ENCODE results near the gene PTPRR. TPM values are rescaled to one million over a fixed set of nuclear protein-coding genes. Genes with fewer than 3 reads are reported as not detected.

Gene PTPRR
- total and polyA plus RNA-seq, 2 donors (not counting 1 experiment from before 2014, with no cell fraction given), result not detected

DNA sequence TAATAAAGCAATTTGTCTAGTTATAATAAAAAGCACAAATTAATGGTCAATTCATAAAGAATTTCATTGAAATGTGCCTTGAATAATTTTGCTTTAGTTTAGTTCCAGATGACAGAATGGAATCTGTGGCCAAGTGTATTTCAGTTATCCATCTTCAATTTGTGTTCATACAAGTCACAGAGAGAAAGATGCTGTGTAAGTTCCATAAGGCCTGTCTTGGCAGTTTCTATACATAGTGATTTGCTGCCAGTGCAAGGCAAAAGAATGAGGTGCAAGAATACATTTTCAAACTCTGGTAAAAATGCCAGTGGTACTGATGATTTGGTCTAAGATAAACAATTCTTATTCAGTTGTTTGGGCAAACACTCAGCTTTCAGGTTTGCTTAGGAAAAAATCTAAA lies 149.0 kb downstream of the PTPRR start:
- H3K36me3 ChIP-seq (replicated peaks in 1 of 2; ENCODE audit: control extremely low read depth in 1 of 2, control insufficient read depth in 1 of 2, extremely low read depth in 1 of 2, insufficient read depth in 2 of 2, low read length in 1 of 2), result no peaks in the 10 kb centered on the region
- H3K9ac ChIP-seq (ENCODE audit: low read length), result no peak overlapping the region
- H3K27me3 Mint-ChIP-seq, result no peaks in the 10 kb centered on the region
- TF ChIP-seq, protein P1, sequence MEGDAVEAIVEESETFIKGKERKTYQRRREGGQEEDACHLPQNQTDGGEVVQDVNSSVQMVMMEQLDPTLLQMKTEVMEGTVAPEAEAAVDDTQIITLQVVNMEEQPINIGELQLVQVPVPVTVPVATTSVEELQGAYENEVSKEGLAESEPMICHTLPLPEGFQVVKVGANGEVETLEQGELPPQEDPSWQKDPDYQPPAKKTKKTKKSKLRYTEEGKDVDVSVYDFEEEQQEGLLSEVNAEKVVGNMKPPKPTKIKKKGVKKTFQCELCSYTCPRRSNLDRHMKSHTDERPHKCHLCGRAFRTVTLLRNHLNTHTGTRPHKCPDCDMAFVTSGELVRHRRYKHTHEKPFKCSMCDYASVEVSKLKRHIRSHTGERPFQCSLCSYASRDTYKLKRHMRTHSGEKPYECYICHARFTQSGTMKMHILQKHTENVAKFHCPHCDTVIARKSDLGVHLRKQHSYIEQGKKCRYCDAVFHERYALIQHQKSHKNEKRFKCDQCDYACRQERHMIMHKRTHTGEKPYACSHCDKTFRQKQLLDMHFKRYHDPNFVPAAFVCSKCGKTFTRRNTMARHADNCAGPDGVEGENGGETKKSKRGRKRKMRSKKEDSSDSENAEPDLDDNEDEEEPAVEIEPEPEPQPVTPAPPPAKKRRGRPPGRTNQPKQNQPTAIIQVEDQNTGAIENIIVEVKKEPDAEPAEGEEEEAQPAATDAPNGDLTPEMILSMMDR (IDR thresholded peaks at IDR 0.05), result no peak
- TF ChIP-seq EZH2 (IDR thresholded peaks at IDR 0.05; ENCODE audit: borderline replicate concordance, insufficient read depth, low read depth, low read length, poor library complexity, severe bottlenecking), result no peak
- intact Hi-C loops (cut with micrococcal nuclease), result no loop called here
- H3K27ac Mint-ChIP-seq, result no peak overlapping the region
- no peak overlapping the region for H3K4me3 Mint-ChIP-seq
- ChIA-PET CTCF (interaction anchor here (0.6 kb wide), 1 partner anchor 39 kb away, joined by 4 read pairs; no protein-coding TSS in a partner anchor), POLR2A (no interaction called here)
- H2AFZ ChIP-seq (ENCODE audit: insufficient read depth, low read depth, low read length, poor library complexity, severe bottlenecking), result no peak overlapping the region
- ATAC-seq (ENCODE audit: low read depth) (no peak), DNase-seq (no peak)
- no peaks in the 10 kb centered on the region for H3K9me3 Mint-ChIP-seq (ENCODE audit: insufficient read depth)
- H3K4me1 Mint-ChIP-seq, result no peaks in the 10 kb centered on the region
- H3K79me2 ChIP-seq (ENCODE audit: control insufficient read depth, insufficient read depth, low read length), result no peaks in the 10 kb centered on the region
- no peaks in the 10 kb centered on the region for H3K4me1 ChIP-seq (ENCODE audit: control insufficient read depth in 2 of 2, insufficient read depth in 2 of 2, low read length in 2 of 2)
- no peaks in the 10 kb centered on the region for H3K27me3 ChIP-seq (replicated peaks in 1 of 4; ENCODE audit: control extremely low read depth in 1 of 4, control insufficient read depth in 3 of 4, insufficient read depth in 4 of 4, low read length in 3 of 4)
- no peaks in the 10 kb centered on the region for H4K20me1 ChIP-seq (ENCODE audit: control insufficient read depth, insufficient read depth, low read length, poor library complexity, severe bottlenecking)
- H3K27ac ChIP-seq (ENCODE audit: low read length in 2 of 2), result no peak overlapping the region
- H3K4me2 ChIP-seq (replicated peaks; ENCODE audit: low read depth, low read length, poor library complexity, severe bottlenecking), result no peak overlapping the region
- no peaks in the 10 kb centered on the region for H3K9me3 ChIP-seq (ENCODE audit: control extremely low read depth in 1 of 3, control insufficient read depth in 2 of 3, insufficient read depth in 1 of 3, low read length in 2 of 3)
- H3K4me3 ChIP-seq (ENCODE audit: control extremely low read depth in 1 of 5, extremely low read depth in 1 of 5, insufficient read depth in 1 of 5, low read depth in 2 of 5, low read length in 4 of 5), result no peak overlapping the region

DNA sequence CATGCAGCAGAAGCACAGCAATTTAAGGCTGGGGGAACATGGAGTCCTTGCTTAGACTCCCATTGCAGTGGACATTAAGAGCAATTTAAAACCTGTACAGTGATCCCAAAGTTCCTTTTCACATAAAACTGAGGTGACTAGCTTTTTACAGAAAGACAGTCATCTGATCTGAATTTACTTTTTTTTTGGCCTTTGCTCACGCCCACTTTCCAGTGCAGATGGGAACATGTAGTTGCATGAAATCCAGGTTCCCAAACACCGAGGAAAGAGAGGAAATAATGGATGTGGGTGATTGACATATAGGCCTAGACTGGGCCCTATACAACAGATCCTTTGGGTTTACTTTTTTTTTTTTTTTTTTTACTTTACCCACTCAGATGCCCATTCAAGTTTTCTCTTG lies 156.9 kb downstream of the PTPRR start:
- Histone ChIP-seq H3K27ac (ENCODE audit: low read length in 2 of 2) (no peak overlapping the region), H3K27me3 (replicated peaks in 1 of 4; ENCODE audit: control extremely low read depth in 1 of 4, control insufficient read depth in 3 of 4, insufficient read depth in 4 of 4, low read length in 3 of 4) (no peaks in the 10 kb centered on the region), H3K9ac (ENCODE audit: low read length) (no peak overlapping the region), H3K9me3 (ENCODE audit: control extremely low read depth in 1 of 3, control insufficient read depth in 2 of 3, insufficient read depth in 1 of 3, low read length in 2 of 3) (no peaks in the 10 kb centered on the region), H3K79me2 (ENCODE audit: control insufficient read depth, insufficient read depth, low read length) (no peaks in the 10 kb centered on the region), H3K4me1 (ENCODE audit: control insufficient read depth in 2 of 2, insufficient read depth in 2 of 2, low read length in 2 of 2) (no peaks in the 10 kb centered on the region), H2AFZ (ENCODE audit: insufficient read depth, low read depth, low read length, poor library complexity, severe bottlenecking) (no peak overlapping the region), H4K20me1 (ENCODE audit: control insufficient read depth, insufficient read depth, low read length, poor library complexity, severe bottlenecking) (no peaks in the 10 kb centered on the region), H3K4me2 (replicated peaks; ENCODE audit: low read depth, low read length, poor library complexity, severe bottlenecking) (no peak overlapping the region), H3K36me3 (replicated peaks in 1 of 2; ENCODE audit: control extremely low read depth in 1 of 2, control insufficient read depth in 1 of 2, extremely low read depth in 1 of 2, insufficient read depth in 2 of 2, low read length in 1 of 2) (no peaks in the 10 kb centered on the region), H3K4me3 (ENCODE audit: control extremely low read depth in 1 of 5, extremely low read depth in 1 of 5, insufficient read depth in 1 of 5, low read depth in 2 of 5, low read length in 4 of 5) (no peak overlapping the region)
- intact Hi-C loops (cut with micrococcal nuclease), result no loop called here
- CTCF ChIA-PET, result interaction anchor here (1.2 kb wide), 1 partner anchor 30 kb away, joined by 3 read pairs; no protein-coding TSS in a partner anchor
- no peak for ATAC-seq (ENCODE audit: low read depth)
- no peak overlapping the region for H3K4me3 Mint-ChIP-seq
- H3K27ac Mint-ChIP-seq, result no peak overlapping the region
- H3K9me3 Mint-ChIP-seq (ENCODE audit: insufficient read depth), result no peaks in the 10 kb centered on the region
- H3K27me3 Mint-ChIP-seq, result peaks cover 3% of the 10 kb centered on the region
- no peaks in the 10 kb centered on the region for H3K4me1 Mint-ChIP-seq
- DNase-seq, result no peak
- no peak for TF ChIP-seq EZH2 (IDR thresholded peaks at IDR 0.05; ENCODE audit: borderline replicate concordance, insufficient read depth, low read depth, low read length, poor library complexity, severe bottlenecking)
- TF ChIP-seq, protein P1 (IDR thresholded peaks at IDR 0.05), result no peak
- no CpG with 5 or more reads among the region's 2 CpGs for WGBS (ENCODE audit: insufficient coverage)
- POLR2A ChIA-PET, result no interaction called here

Measured in B cell (primary cell).